NB4 (cell line): Measurements from ENCODE around the gene FBXW8.

Experiments
- DNase-seq: peaks from one replicate; pipeline ENCODE4 v3.0.0; 2010; ENCODE audit warnings: low read depth
- H3K4me3 ChIP-seq: one replicate; pipeline ENCODE4 v1.5.1; 2011; ENCODE audit warnings: mild to moderate bottlenecking, low read depth, low read length, moderate library complexity
- CTCF ChIP-seq: IDR thresholded peaks from one replicate; pipeline ENCODE4 v1.5.1; 2012; ENCODE audit warnings: low read depth, low read length
- MAX ChIP-seq: IDR thresholded peaks from 2 replicates; pipeline ENCODE4 v1.6.1; 2011; ENCODE audit warnings: low read depth, low read length
- MYC ChIP-seq: IDR thresholded peaks from 2 replicates; pipeline ENCODE4 v1.6.1; 2011; ENCODE audit warnings: low read depth, low read length
- POLR2A ChIP-seq: IDR thresholded peaks from 2 replicates; pipeline ENCODE4 v1.6.1; 2011; ENCODE audit warnings: mild to moderate bottlenecking; ENCODE audit not compliant: insufficient read length; ENCODE audit errors: extremely low read depth

The FBXW8 gene

GRCh38 chr12:117048585-117048904 is 137.8 kb downstream of the FBXW8 start:
- TF ChIP-seq CTCF (no peak), POLR2A (no peak), MYC (no peak), MAX (no peak)
- no peak overlapping the region for H3K4me3 ChIP-seq
- DNase-seq, result no peak

- DNase-seq, result no peak
- no peak for TF ChIP-seq MAX
- TF ChIP-seq MYC, result no peak
- no peak for TF ChIP-seq CTCF
- TF ChIP-seq POLR2A, result no peak
- H3K4me3 ChIP-seq, result no peak overlapping the region
These were observed 138.5 kb downstream of the FBXW8 start for GRCh38 chr12:117049295-117049694.

GRCh38 chr12:117050060-117050459 is 139.3 kb downstream of the FBXW8 start:
- no peak for TF ChIP-seq CTCF
- TF ChIP-seq MAX, result no peak
- TF ChIP-seq MYC, result no peak
- TF ChIP-seq POLR2A, result no peak
- DNase-seq, result no peak
- no peak overlapping the region for H3K4me3 ChIP-seq

- no peak for DNase-seq
- H3K4me3 ChIP-seq, result no peak overlapping the region
- TF ChIP-seq MAX, result no peak
- TF ChIP-seq MYC, result no peak
- TF ChIP-seq POLR2A, result no peak
- no peak for TF ChIP-seq CTCF
These were observed 140.6 kb downstream of the FBXW8 start for GRCh38 chr12:117051380-117051779.

GRCh38 chr12:117052386-117053049 is 141.8 kb downstream of the FBXW8 start:
- no peak overlapping the region for H3K4me3 ChIP-seq
- DNase-seq, result no peak
- TF ChIP-seq MAX (no peak), CTCF (no peak), POLR2A (no peak), MYC (no peak)
